Omental fat pad (tissue), 4 donors: ENCODE measurements around the gene ENO3. TPM values are rescaled to one million over a fixed set of nuclear protein-coding genes. Genes with fewer than 3 reads are reported as not detected.

Experiments used
- ATAC-seq: fragments of 150-250 bp; one replicate; pipeline ENCODE4 v1.9.1; 2016; ENCODE audit warnings: mild to moderate bottlenecking, moderate library complexity; ENCODE audit not compliant: low FRiP score
- DNase-seq: peaks from one replicate; pipeline ENCODE4 v3.0.0-alpha.2; 2019; ENCODE audit warnings: low spot score
- CTCF ChIP-seq, 3 donors: fragments of 450-650 bp; IDR thresholded peaks; one replicate each; pipeline ENCODE4 v1.5.1; 2016 to 2017; ENCODE audit warnings: antibody characterized with exemption in 3 of 3, mild to moderate bottlenecking in 3 of 3, moderate library complexity in 2 of 3
- total RNA-seq, 4 donors: library from RNA; depleted of rRNA; stranded (reverse); fragments of >200 nt; gene quantifications; one replicate each; pipeline ENCODE4 v1.1.0, GENCODE V29; 2016

Gene ENO3
- total RNA-seq, 4 donors from 2014 or later: 2.8 to 5.3 (median 3.3) TPM

DNA sequence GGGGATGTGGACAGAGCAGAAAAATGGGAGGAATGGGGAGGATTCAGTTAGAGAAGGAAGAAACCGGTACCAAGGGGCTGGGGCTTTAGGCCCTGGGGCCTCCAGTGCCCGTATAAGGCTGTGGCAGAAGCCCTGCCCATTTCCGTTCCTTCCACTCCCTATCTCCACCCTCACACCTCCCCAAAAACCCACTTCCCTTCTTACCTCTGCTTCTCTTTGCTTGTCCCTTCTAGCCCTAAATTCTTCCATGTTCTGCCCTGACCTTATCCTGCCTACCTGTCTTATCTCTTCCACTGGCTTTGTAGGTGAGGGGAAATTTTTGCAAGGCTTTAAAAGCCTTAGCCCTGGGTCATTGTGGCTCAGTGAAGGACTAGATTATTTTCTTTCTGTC lies 6.8 kb upstream of the ENO3 start:
- ATAC-seq (no peak), DNase-seq (no peak)
- no peak for TF ChIP-seq CTCF (IDR thresholded peaks at IDR 0.05)

- DNase-seq (no peak), ATAC-seq (no peak)
- no peak for TF ChIP-seq CTCF (IDR thresholded peaks at IDR 0.05)
Measured at GRCh38 chr17:4944554-4945175, 6.3 kb upstream of the ENO3 start.

GRCh38 chr17:4945176-4945943 lies 5.6 kb upstream of the ENO3 start:
- no peak for TF ChIP-seq CTCF (IDR thresholded peaks at IDR 0.05)
- DNase-seq (no peak), ATAC-seq (peak; percentile 38)

DNA sequence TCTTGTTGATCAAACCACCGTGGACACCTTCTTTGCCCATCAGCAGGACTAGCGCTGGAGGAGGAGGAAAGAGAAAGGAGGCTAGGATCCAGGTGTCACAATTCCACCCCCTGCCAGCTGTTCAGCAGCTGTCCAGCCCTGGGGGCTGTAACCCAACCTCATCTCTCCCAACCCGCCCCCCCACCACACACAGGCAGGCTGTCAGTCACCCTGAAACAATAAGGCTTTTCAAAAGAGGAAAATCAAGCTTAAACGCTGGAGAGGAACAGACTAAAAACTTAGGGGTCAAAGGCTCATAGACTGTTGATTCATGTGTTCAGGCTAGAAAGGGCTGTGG lies 5.0 kb upstream of the ENO3 start:
- DNase-seq: no peak
- TF ChIP-seq CTCF (IDR thresholded peaks at IDR 0.05): no peak
- no peak for ATAC-seq

- TF ChIP-seq CTCF (IDR thresholded peaks at IDR 0.05): no peak
- DNase-seq: no peak
- ATAC-seq: no peak
Measured at GRCh38 chr17:4946312-4946976, 4.5 kb upstream of the ENO3 start.

DNA sequence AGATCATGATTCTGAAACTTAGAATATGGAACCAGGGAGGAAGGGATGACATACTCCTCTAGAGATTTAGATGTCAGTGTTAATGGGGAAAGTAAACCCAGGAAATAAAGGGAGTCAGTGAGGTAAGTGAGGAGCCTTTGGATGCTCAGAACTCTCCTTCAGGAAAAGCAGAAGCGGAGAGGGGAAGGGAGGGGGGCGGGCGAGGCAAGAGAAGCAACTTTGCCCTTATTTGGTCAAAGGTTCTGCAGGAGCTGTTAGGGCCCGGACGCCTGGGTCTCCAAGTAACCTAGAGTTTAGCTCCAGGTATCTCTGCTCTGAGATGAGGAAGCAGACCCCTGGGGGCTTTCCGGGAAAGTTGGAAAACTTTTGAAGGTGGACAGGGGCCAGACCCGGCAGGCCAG lies 3.9 kb upstream of the ENO3 start:
- DNase-seq (no peak), ATAC-seq (no peak)
- no peak for TF ChIP-seq CTCF (IDR thresholded peaks at IDR 0.05)
